HepG2 (cell line): Measurements from ENCODE around the gene ARG2. TPM values are rescaled to one million over a fixed set of nuclear protein-coding genes. Genes with fewer than 3 reads are reported as not detected.

Source experiments
- CAMTA2 ChIP-seq: sonication (generic); formaldehyde crosslinking; IDR thresholded peaks from 2 replicates; pipeline ENCODE4 v1.4.0; 2020; ENCODE audit warnings: mild to moderate bottlenecking, missing genetic modification reagents, borderline replicate concordance
- CBX2 ChIP-seq, 2 experiments: fragments of 200-600 bp in 1 of 2; sonication (generic); formaldehyde crosslinking in 1 of 2; IDR thresholded peaks; 2 replicates each; pipeline versions ENCODE4 v1.7.0 to v1.8.1; 2018 to 2022; ENCODE audit warnings: low read depth in 2 of 2, low read length in 1 of 2, mild to moderate bottlenecking in 1 of 2, missing genetic modification reagents in 1 of 2
- ETV6 ChIP-seq: sonication (generic); formaldehyde crosslinking; conservative IDR thresholded peaks from 2 replicates; pipeline ENCODE4 v1.4.0; 2020; ENCODE audit warnings: missing genetic modification reagents
- HIVEP1 ChIP-seq: sonication (generic); formaldehyde crosslinking; IDR thresholded peaks from 2 replicates; pipeline ENCODE4 v1.4.0; 2020; ENCODE audit warnings: mild to moderate bottlenecking, missing genetic modification reagents
- HNF1B ChIP-seq: sonication (generic); formaldehyde crosslinking; IDR thresholded peaks from 2 replicates; pipeline ENCODE4 v1.5.1; 2020; ENCODE audit warnings: mild to moderate bottlenecking, moderate library complexity, missing genetic modification reagents
- HNRNPK ChIP-seq: fragments of 200-400 bp; formaldehyde crosslinking; IDR thresholded peaks from 2 replicates; pipeline ENCODE4 v1.6.1; 2018; ENCODE audit warnings: low read length, low read depth, moderate library complexity, mild to moderate bottlenecking; ENCODE audit not compliant: poor library complexity, severe bottlenecking
- HNRNPL ChIP-seq: fragments of 200-400 bp; formaldehyde crosslinking; IDR thresholded peaks from 2 replicates; pipeline ENCODE4 v1.6.1; 2017; ENCODE audit warnings: mild to moderate bottlenecking, low read depth, low read length
- HOXA9 ChIP-seq: sonication (generic); formaldehyde crosslinking; IDR thresholded peaks from 2 replicates; pipeline ENCODE4 v1.8.1; 2022; ENCODE audit warnings: missing genetic modification reagents, mild to moderate bottlenecking, moderate library complexity, borderline replicate concordance
- JUN ChIP-seq: sonication (generic); formaldehyde crosslinking; IDR thresholded peaks from 2 replicates; pipeline ENCODE4 v1.4.0; 2020; ENCODE audit warnings: mild to moderate bottlenecking, missing genetic modification reagents
- MTA1 ChIP-seq: sonication (generic); formaldehyde crosslinking; IDR thresholded peaks from 2 replicates; pipeline ENCODE4 v1.4.0; 2020; ENCODE audit warnings: missing genetic modification reagents, mild to moderate bottlenecking, borderline replicate concordance
- MZF1 ChIP-seq: sonication (generic); formaldehyde crosslinking; IDR thresholded peaks from 2 replicates; pipeline ENCODE4 v1.8.1; 2023; ENCODE audit warnings: mild to moderate bottlenecking, missing genetic modification reagents, borderline replicate concordance
- NR1H2 ChIP-seq: sonication (generic); formaldehyde crosslinking; IDR thresholded peaks from 2 replicates; pipeline ENCODE4 v1.8.1; 2022; ENCODE audit warnings: low read depth, missing genetic modification reagents, borderline replicate concordance
- WIZ ChIP-seq: sonication (generic); formaldehyde crosslinking; IDR thresholded peaks from 2 replicates; pipeline ENCODE4 v1.5.1; 2020; ENCODE audit warnings: mild to moderate bottlenecking, missing genetic modification reagents
- ZBTB14 ChIP-seq: sonication (generic); formaldehyde crosslinking; IDR thresholded peaks from 2 replicates; pipeline ENCODE4 v1.4.0; 2020; ENCODE audit warnings: missing genetic modification reagents
- ZFP36L1 ChIP-seq: sonication (generic); formaldehyde crosslinking; IDR thresholded peaks from 2 replicates; pipeline ENCODE4 v1.8.0; 2022; ENCODE audit warnings: mild to moderate bottlenecking, missing genetic modification reagents, moderate library complexity
- ZFP36L2 ChIP-seq: sonication (generic); formaldehyde crosslinking; IDR thresholded peaks from 2 replicates; pipeline ENCODE4 v1.4.0; 2020; ENCODE audit warnings: missing genetic modification reagents
- ZNF17 ChIP-seq: sonication (generic); formaldehyde crosslinking; IDR thresholded peaks from 2 replicates; pipeline ENCODE4 v1.5.0; 2020; ENCODE audit warnings: mild to moderate bottlenecking, missing genetic modification reagents
- ZNF292 ChIP-seq: sonication (generic); formaldehyde crosslinking; IDR thresholded peaks from 2 replicates; pipeline ENCODE4 v1.8.1; 2022; ENCODE audit warnings: mild to moderate bottlenecking, low read depth, missing genetic modification reagents, borderline replicate concordance
- ZNF543 ChIP-seq: sonication (generic); formaldehyde crosslinking; IDR thresholded peaks from 2 replicates; pipeline ENCODE4 v1.4.0; 2020; ENCODE audit warnings: mild to moderate bottlenecking, missing genetic modification reagents
- ZNF605 ChIP-seq: sonication (generic); formaldehyde crosslinking; IDR thresholded peaks from 2 replicates; pipeline ENCODE4 v1.8.0; 2022; ENCODE audit warnings: mild to moderate bottlenecking, missing genetic modification reagents
- ZNF766 ChIP-seq: sonication (generic); formaldehyde crosslinking; IDR thresholded peaks from 2 replicates; pipeline ENCODE4 v1.5.0; 2020; ENCODE audit warnings: missing genetic modification reagents, borderline replicate concordance
- ZNF784 ChIP-seq: sonication (generic); formaldehyde crosslinking; IDR thresholded peaks from 2 replicates; pipeline ENCODE4 v1.5.1; 2020; ENCODE audit warnings: missing genetic modification reagents, mild to moderate bottlenecking, borderline replicate concordance
- ZNF790 ChIP-seq: sonication (generic); formaldehyde crosslinking; IDR thresholded peaks from 2 replicates; pipeline ENCODE4 v1.8.0; 2022; ENCODE audit warnings: missing genetic modification reagents, mild to moderate bottlenecking, borderline replicate concordance
- ZUFSP ChIP-seq: sonication (generic); formaldehyde crosslinking; IDR thresholded peaks from 2 replicates; pipeline ENCODE4 v1.9.0; 2021; ENCODE audit warnings: missing genetic modification reagents, mild to moderate bottlenecking, borderline replicate concordance
- polyA plus RNA-seq, 8 experiments: library from polyadenylated mRNA; depleted of rRNA in 3 of 8; stranded (reverse) in 7 of 8; unstranded in 1 of 8; fragments of >200 nt; fragmentation: Illumina TruSeq in 4 of 8; extraction: Trizol in 4 of 8; gene quantifications; 2 replicates each; pipeline versions ENCODE4 v1.2.1 to v1.2.3, GENCODE V29; 2011 to 2016; ENCODE audit warnings: low read depth in 4 of 8, missing spikeins in 1 of 8, mixed read lengths in 1 of 8; ENCODE audit not compliant: insufficient read depth in 1 of 8
- total RNA-seq, 5 experiments: library from RNA; depleted of rRNA; stranded (reverse); fragments of >200 nt; fragmentation: Illumina TruSeq; extraction: Trizol; gene quantifications; 2 replicates each; pipeline ENCODE4 v1.2.3, GENCODE V29; 2016; ENCODE audit warnings: low read depth in 1 of 5

The ARG2 gene
- total and polyA plus RNA-seq, 2 of the 13 experiments (the other 11 are each of a cell fraction or from before 2014, with no cell fraction given), result 37.5 to 73.6 TPM

- TF ChIP-seq ZBTB14 (CRISPR knock-in tag), result peak; percentile 78
- 0 out of 2 replicates have a peak, but pooled peaks have one; percentile 77 for TF ChIP-seq ZNF784 (CRISPR knock-in tag)
- TF ChIP-seq ZFP36L2 (CRISPR knock-in tag), result no peak
- TF ChIP-seq CAMTA2 (CRISPR knock-in tag), result no peak
- peak; percentile 72 for TF ChIP-seq HNRNPK
- TF ChIP-seq ZUFSP (CRISPR knock-in tag), result no peak
- TF ChIP-seq HNF1B, result no peak
- no peak; the same call in 1 of the 2 replicates for TF ChIP-seq HOXA9 (CRISPR knock-in tag)
- TF ChIP-seq HIVEP1 (CRISPR knock-in tag), result no peak; the same call in 1 of the 2 replicates
- TF ChIP-seq ETV6 (CRISPR knock-in tag), result no peak; the same call in 1 of the 2 replicates
- peak; percentile 66; the same call in 1 of the 2 replicates for TF ChIP-seq ZNF790 (CRISPR knock-in tag)
- TF ChIP-seq ZNF605 (CRISPR knock-in tag), result no peak
- no peak for TF ChIP-seq ZNF766 (CRISPR knock-in tag)
- peak; percentile 84; the same call in 1 of the 2 replicates for TF ChIP-seq MTA1 (CRISPR knock-in tag)
- no peak for TF ChIP-seq CBX2 (IDR thresholded peaks at IDR 0.05; ENCODE audit: low read depth, low read length)
- TF ChIP-seq CBX2 (CRISPR knock-in tag; IDR thresholded peaks at IDR 0.05; ENCODE audit: low read depth), result no peak
- no peak; the same call in 1 of the 2 replicates for TF ChIP-seq JUN
- no peak for TF ChIP-seq HNRNPL
- TF ChIP-seq MZF1 (CRISPR knock-in tag), result no peak
- TF ChIP-seq NR1H2 (CRISPR knock-in tag), result peak; percentile 28; the same call in 1 of the 2 replicates
- TF ChIP-seq ZNF543 (CRISPR knock-in tag), result no peak; the same call in 1 of the 2 replicates
- no peak for TF ChIP-seq ZFP36L1 (CRISPR knock-in tag)
- TF ChIP-seq ZNF17 (CRISPR knock-in tag), result no peak
- 0 out of 2 replicates have a peak, but pooled peaks have one; percentile 58 for TF ChIP-seq WIZ (CRISPR knock-in tag)
- no peak for TF ChIP-seq ZNF292 (CRISPR knock-in tag)
These were observed 54.9 kb downstream of the ARG2 start, which contains the start of gene VTI1B (continued) for GRCh38 chr14:67674480-67675218.
